NCI-H524 treated with DMSO at 0.1 percent for 48 hours (cell line): ENCODE results near the gene CUL4A.

Experiments used
- DNase-seq: peaks from one replicate; lab custom pipeline; 2025; lab: John Stamatoyannopoulos, UW

CUL4A gene

GRCh38 chr13:113179374-113180230 is 29.8 kb upstream of the CUL4A start:
- no peak for DNase-seq

GRCh38 chr13:113182046-113182445 is 27.4 kb upstream of the CUL4A start:
- no peak for DNase-seq

GRCh38 chr13:113183450-113184129 is 25.8 kb upstream of the CUL4A start:
- no peak for DNase-seq

- DNase-seq = no peak
These were observed 24.6 kb upstream of the CUL4A start for GRCh38 chr13:113184568-113185440.

GRCh38 chr13:113186061-113186900 is 23.1 kb upstream of the CUL4A start:
- DNase-seq = no peak

- DNase-seq = no peak
These were observed 22.1 kb upstream of the CUL4A start for GRCh38 chr13:113187263-113187669.

- DNase-seq = no peak
These were observed 21.3 kb upstream of the CUL4A start for GRCh38 chr13:113187883-113188665.

GRCh38 chr13:113190181-113190580 is 19.2 kb upstream of the CUL4A start:
- DNase-seq = no peak

GRCh38 chr13:113192279-113192678 is 17.1 kb upstream of the CUL4A start:
- DNase-seq = no peak

- DNase-seq = no peak
These were observed 16.5 kb upstream of the CUL4A start for GRCh38 chr13:113192902-113193301.

- DNase-seq = no peak
These were observed 14.1 kb upstream of the CUL4A start for GRCh38 chr13:113195360-113195759.

GRCh38 chr13:113196970-113197737 is 12.3 kb upstream of the CUL4A start:
- DNase-seq = no peak

- DNase-seq = no peak
These were observed 7.6 kb upstream of the CUL4A start for GRCh38 chr13:113201815-113202214.

GRCh38 chr13:113202912-113203311 is 6.5 kb upstream of the CUL4A start:
- DNase-seq = no peak

GRCh38 chr13:113203507-113204377 is 5.7 kb upstream of the CUL4A start:
- DNase-seq = no peak

- no peak for DNase-seq
These were observed 5.1 kb upstream of the CUL4A start for GRCh38 chr13:113204378-113204734.

- DNase-seq = no peak
These were observed 3.9 kb upstream of the CUL4A start for GRCh38 chr13:113205428-113205931.

GRCh38 chr13:113207460-113207859 is 2.0 kb upstream of the CUL4A start:
- DNase-seq = no peak

- DNase-seq = no peak
These were observed 1.5 kb upstream of the CUL4A start for GRCh38 chr13:113207890-113208420.
